ENCODE data around the gene SYNRG. TPM values are rescaled to one million over a fixed set of nuclear protein-coding genes. Genes with fewer than 3 reads are reported as not detected.
A peak's percentile ranks its signal among the peaks of the same experiment; 100 is the strongest.

The SYNRG gene
- total RNA-seq, 6 experiments from 2014 or later: 30.8 to 39.5 (median 36.1) TPM

DNA sequence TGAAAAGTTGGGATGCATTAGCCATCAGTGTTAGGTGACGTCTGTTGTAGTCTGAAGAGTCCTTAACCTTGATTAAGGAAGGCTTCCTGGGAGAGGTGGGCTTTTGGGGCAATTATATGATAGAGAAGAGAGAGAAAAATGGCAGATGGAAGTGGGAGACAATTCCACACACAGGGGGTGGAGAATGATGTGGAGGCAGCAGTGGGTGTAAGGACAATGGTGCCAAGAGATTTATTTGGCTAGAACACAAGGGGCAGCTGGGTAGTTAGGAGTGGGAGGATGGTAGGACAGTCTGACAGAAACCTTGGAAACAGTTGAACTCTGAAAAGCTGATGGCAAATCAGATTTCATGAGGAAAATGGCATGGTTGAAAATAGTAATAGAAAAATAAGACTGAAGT is 130.2 kb downstream of the SYNRG start:
- Mint-ChIP-seq H3K9me3 (no peaks in the 10 kb centered on the region), H3K4me1 (ENCODE audit: low read depth) (peaks cover 45% of the 10 kb centered on the region), H3K27me3 (ENCODE audit: insufficient read depth) (no peaks in the 10 kb centered on the region; the same call in 1 of the 2 replicates), H3K27ac (peak overlapping the region; percentile 58), H3K36me3 (ENCODE audit: low read depth) (peaks cover 19% of the 10 kb centered on the region), H3K4me3 (no peak overlapping the region)
- no peak for DNase-seq
- TF ChIP-seq, protein P1, sequence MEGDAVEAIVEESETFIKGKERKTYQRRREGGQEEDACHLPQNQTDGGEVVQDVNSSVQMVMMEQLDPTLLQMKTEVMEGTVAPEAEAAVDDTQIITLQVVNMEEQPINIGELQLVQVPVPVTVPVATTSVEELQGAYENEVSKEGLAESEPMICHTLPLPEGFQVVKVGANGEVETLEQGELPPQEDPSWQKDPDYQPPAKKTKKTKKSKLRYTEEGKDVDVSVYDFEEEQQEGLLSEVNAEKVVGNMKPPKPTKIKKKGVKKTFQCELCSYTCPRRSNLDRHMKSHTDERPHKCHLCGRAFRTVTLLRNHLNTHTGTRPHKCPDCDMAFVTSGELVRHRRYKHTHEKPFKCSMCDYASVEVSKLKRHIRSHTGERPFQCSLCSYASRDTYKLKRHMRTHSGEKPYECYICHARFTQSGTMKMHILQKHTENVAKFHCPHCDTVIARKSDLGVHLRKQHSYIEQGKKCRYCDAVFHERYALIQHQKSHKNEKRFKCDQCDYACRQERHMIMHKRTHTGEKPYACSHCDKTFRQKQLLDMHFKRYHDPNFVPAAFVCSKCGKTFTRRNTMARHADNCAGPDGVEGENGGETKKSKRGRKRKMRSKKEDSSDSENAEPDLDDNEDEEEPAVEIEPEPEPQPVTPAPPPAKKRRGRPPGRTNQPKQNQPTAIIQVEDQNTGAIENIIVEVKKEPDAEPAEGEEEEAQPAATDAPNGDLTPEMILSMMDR (IDR thresholded peaks at IDR 0.05): no peak

- Mint-ChIP-seq H3K36me3 (ENCODE audit: low read depth) (peaks cover 26% of the 10 kb centered on the region), H3K27me3 (ENCODE audit: insufficient read depth) (no peaks in the 10 kb centered on the region; the same call in 1 of the 2 replicates), H3K27ac (peak overlapping the region; percentile 69), H3K4me3 (no peak overlapping the region), H3K4me1 (ENCODE audit: low read depth) (peaks cover 37% of the 10 kb centered on the region), H3K9me3 (no peaks in the 10 kb centered on the region)
- TF ChIP-seq, protein P1 (IDR thresholded peaks at IDR 0.05): no peak
- peak; percentile 48 for DNase-seq
These were observed 131.0 kb downstream of the SYNRG start for GRCh38 chr17:37478187-37478586.

GRCh38 chr17:37476431-37477120 is 132.6 kb downstream of the SYNRG start:
- no peaks in the 10 kb centered on the region; the same call in 1 of the 2 replicates for H3K27me3 Mint-ChIP-seq (ENCODE audit: insufficient read depth)
- TF ChIP-seq, protein P1 (IDR thresholded peaks at IDR 0.05): no peak
- DNase-seq: peak; percentile 50
- H3K36me3 Mint-ChIP-seq (ENCODE audit: low read depth): peaks cover 31% of the 10 kb centered on the region
- H3K27ac Mint-ChIP-seq: peak overlapping the region; percentile 82
- H3K9me3 Mint-ChIP-seq: no peaks in the 10 kb centered on the region
- peak overlapping the region; percentile 44 for H3K4me3 Mint-ChIP-seq
- peaks cover 30% of the 10 kb centered on the region for H3K4me1 Mint-ChIP-seq (ENCODE audit: low read depth)

DNA sequence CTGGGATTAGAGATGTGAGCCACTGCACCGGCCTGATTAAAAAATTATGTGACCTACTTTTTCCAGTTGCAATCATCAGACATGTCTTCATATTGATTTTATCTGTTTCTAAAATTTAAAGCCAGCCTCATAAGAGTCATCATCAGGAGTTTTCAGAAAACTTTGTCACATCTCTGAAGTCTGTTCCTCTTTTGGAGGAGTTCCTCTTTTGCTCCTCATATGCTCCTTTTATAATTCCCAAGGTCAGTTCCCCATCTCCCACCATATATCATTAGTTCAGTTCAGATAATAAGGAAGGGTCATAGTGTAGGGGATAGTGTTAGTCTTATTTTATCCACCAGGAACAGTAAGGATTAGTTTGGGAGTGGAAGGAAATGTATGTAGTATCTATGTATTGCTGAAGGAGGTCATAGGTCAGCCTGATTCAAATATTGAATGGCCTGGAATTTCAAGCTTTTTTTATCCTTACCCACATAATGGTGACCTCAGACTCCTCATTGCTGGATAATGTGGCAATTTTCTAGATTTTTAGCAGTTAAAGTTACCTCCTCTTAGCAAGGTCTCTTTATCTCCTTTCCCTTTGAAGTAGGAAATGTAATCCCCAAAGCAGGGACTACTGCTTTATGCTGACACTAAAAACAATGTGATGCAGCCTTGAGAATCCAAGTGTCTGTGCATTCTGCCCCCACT is 133.3 kb downstream of the SYNRG start:
- Mint-ChIP-seq H3K36me3 (ENCODE audit: low read depth) (peaks cover 35% of the 10 kb centered on the region), H3K9me3 (no peaks in the 10 kb centered on the region), H3K27ac (peak overlapping the region; percentile 82), H3K4me3 (peak overlapping the region; percentile 44), H3K4me1 (ENCODE audit: low read depth) (peaks cover 30% of the 10 kb centered on the region), H3K27me3 (ENCODE audit: insufficient read depth) (no peaks in the 10 kb centered on the region)
- TF ChIP-seq, protein P1 (IDR thresholded peaks at IDR 0.05): no peak
- DNase-seq: no peak

- no peak for DNase-seq
- H3K27me3 Mint-ChIP-seq (ENCODE audit: insufficient read depth): no peaks in the 10 kb centered on the region
- peaks cover 15% of the 10 kb centered on the region for H3K4me1 Mint-ChIP-seq (ENCODE audit: low read depth)
- no peak overlapping the region for H3K27ac Mint-ChIP-seq
- no peak overlapping the region; the same call in 1 of the 2 replicates for H3K4me3 Mint-ChIP-seq
- peaks cover 38% of the 10 kb centered on the region for H3K36me3 Mint-ChIP-seq (ENCODE audit: low read depth)
- TF ChIP-seq, protein P1 (IDR thresholded peaks at IDR 0.05): no peak
- H3K9me3 Mint-ChIP-seq: no peaks in the 10 kb centered on the region
These were observed 139.0 kb downstream of the SYNRG start for GRCh38 chr17:37470181-37470580.
